Peyer's patch (tissue), 4 donors: ENCODE measurements around the gene BMPER. TPM values are rescaled to one million over a fixed set of nuclear protein-coding genes. Genes with fewer than 3 reads are reported as not detected.

Experiments used
- DNase-seq, 3 donors: peaks; one replicate each; pipeline ENCODE4 v3.0.0-alpha.2; 2017 to 2019
- H3K27ac ChIP-seq, 4 donors: fragments of 200-600 bp; sonication (generic); one replicate each; pipeline ENCODE4 v1.5.1; 2016 to 2019
- H3K27me3 ChIP-seq, 2 donors: fragments of 200-600 bp; sonication (generic); one replicate each; pipeline ENCODE4 v1.5.1; 2019
- H3K36me3 ChIP-seq, 3 donors: fragments of 200-600 bp; sonication (generic); one replicate each; pipeline ENCODE4 v1.5.1; 2016 to 2019
- H3K4me1 ChIP-seq, 4 donors: fragments of 200-600 bp; sonication (generic); one replicate each; pipeline ENCODE4 v1.5.1; 2016 to 2019
- H3K4me3 ChIP-seq, 4 donors: fragments of 200-600 bp; sonication (generic); 1 replicate in 3 of 4; 2 replicates in 1 of 4; pipeline ENCODE4 v1.5.1; 2016 to 2019; ENCODE audit warnings: mild to moderate bottlenecking in 1 of 4
- H3K9me3 ChIP-seq, 4 donors: fragments of 200-600 bp; sonication (generic); one replicate each; pipeline ENCODE4 v1.5.1; 2016 to 2019; ENCODE audit warnings: mild to moderate bottlenecking in 1 of 4
- CTCF ChIP-seq, 6 experiments: fragments of 450-650 bp in 4 of 6; fragments of 200-600 bp in 2 of 6; sonication (generic) in 1 of 6; IDR thresholded peaks; one replicate each; pipeline ENCODE4 v1.5.1; 2017 to 2019; ENCODE audit warnings: antibody characterized with exemption in 6 of 6, mild to moderate bottlenecking in 3 of 6, moderate library complexity in 1 of 6
- POLR2A ChIP-seq, 2 donors: fragments of 450-650 bp; IDR thresholded peaks; one replicate each; pipeline ENCODE4 v1.5.1; 2017; ENCODE audit warnings: antibody characterized with exemption in 2 of 2, mild to moderate bottlenecking in 2 of 2, moderate library complexity in 2 of 2
- total RNA-seq, 4 donors: library from RNA; depleted of rRNA; stranded (reverse); fragments of >200 nt; gene quantifications; one replicate each; pipeline ENCODE4 v1.1.0, GENCODE V29; 2016

Gene BMPER
- total RNA-seq, 4 donors from 2014 or later = 4.0 to 50.3 (median 17.6) TPM

GRCh38 chr7:34128762-34129161, 223.4 kb downstream of the BMPER start:
- Histone ChIP-seq H3K9me3 (peaks cover 0 to 9% (median 2%) of the 10 kb centered on the region in 4 donors), H3K27ac (no peak overlapping the region), H3K36me3 (no peaks in the 10 kb centered on the region), H3K4me3 (no peak overlapping the region), H3K4me1 (no peaks in the 10 kb centered on the region), H3K27me3 (no peaks in the 10 kb centered on the region)
- TF ChIP-seq CTCF (IDR thresholded peaks at IDR 0.05) = no peak
- TF ChIP-seq POLR2A (IDR thresholded peaks at IDR 0.05) = no peak
- DNase-seq = no peak

GRCh38 chr7:34130558-34131295, 225.4 kb downstream of the BMPER start:
- Histone ChIP-seq H3K4me1 (no peaks in the 10 kb centered on the region), H3K9me3 (peaks cover 0 to 4% (median 0%) of the 10 kb centered on the region in 4 donors), H3K36me3 (no peaks in the 10 kb centered on the region), H3K27ac (no peak overlapping the region), H3K4me3 (no peak overlapping the region), H3K27me3 (no peaks in the 10 kb centered on the region)
- no peak for TF ChIP-seq CTCF (IDR thresholded peaks at IDR 0.05)
- TF ChIP-seq POLR2A (IDR thresholded peaks at IDR 0.05) = no peak
- DNase-seq = no peak

- H3K27ac ChIP-seq = no peak overlapping the region
- H3K9me3 ChIP-seq = no peaks in the 10 kb centered on the region
- H3K36me3 ChIP-seq = no peaks in the 10 kb centered on the region
- TF ChIP-seq CTCF (IDR thresholded peaks at IDR 0.05) (no peak), POLR2A (IDR thresholded peaks at IDR 0.05) (no peak)
- DNase-seq = no peak
- no peaks in the 10 kb centered on the region for H3K4me1 ChIP-seq
- no peaks in the 10 kb centered on the region for H3K27me3 ChIP-seq
- H3K4me3 ChIP-seq = no peak overlapping the region
Observed at GRCh38 chr7:34131371-34131770, 226.0 kb downstream of the BMPER start.

- Histone ChIP-seq H3K36me3 (no peaks in the 10 kb centered on the region), H3K27me3 (no peaks in the 10 kb centered on the region), H3K4me1 (no peaks in the 10 kb centered on the region), H3K4me3 (no peak overlapping the region), H3K27ac (no peak overlapping the region), H3K9me3 (no peaks in the 10 kb centered on the region)
- DNase-seq = no peak
- TF ChIP-seq CTCF (IDR thresholded peaks at IDR 0.05) = no peak
- no peak for TF ChIP-seq POLR2A (IDR thresholded peaks at IDR 0.05)
Observed at GRCh38 chr7:34133356-34133982, 228.1 kb downstream of the BMPER start.

- H3K27ac ChIP-seq = no peak overlapping the region
- H3K4me3 ChIP-seq = no peak overlapping the region
- H3K27me3 ChIP-seq = no peaks in the 10 kb centered on the region
- peak in 4 of 6 experiments; percentile 4 to 32 (median 16) for TF ChIP-seq CTCF (IDR thresholded peaks at IDR 0.05)
- TF ChIP-seq POLR2A (IDR thresholded peaks at IDR 0.05) = no peak
- H3K4me1 ChIP-seq = no peaks in the 10 kb centered on the region
- DNase-seq = peak in 1 of 3 donors; percentile 47
- H3K36me3 ChIP-seq = no peaks in the 10 kb centered on the region
- H3K9me3 ChIP-seq = no peaks in the 10 kb centered on the region
Observed at GRCh38 chr7:34133983-34134782, 228.8 kb downstream of the BMPER start.
